PC-3 (cell line): ENCODE measurements around the gene KBTBD7. TPM values are rescaled to one million over a fixed set of nuclear protein-coding genes. Genes with fewer than 3 reads are reported as not detected.

Source experiments
- ATAC-seq: fragments of 200-7000 bp; cut with Tn5 transposase; 2 replicates; pipeline ENCODE4 v1.9.1; 2020; ENCODE audit warnings: mild to moderate bottlenecking, moderate library complexity
- BruUV-seq: library from RNA; stranded (reverse); fragments of 400-500 nt; replicated peaks from 2 replicates; lab custom pipeline; 2021; lab: Mats Ljungman, UMichigan
- CTCF ChIA-PET: fragments of 300-600 bp; sonication (Branson Sonifier 250); formaldehyde crosslinking; loops from one replicate; lab custom pipeline; 2022; ENCODE audit warnings: antibody characterized with exemption; lab: Charles Lee
- POLR2A ChIA-PET: fragments of 300-600 bp; sonication (Branson Sonifier 250); formaldehyde crosslinking; loops from one replicate; lab custom pipeline; 2022; ENCODE audit warnings: antibody characterized with exemption; ENCODE audit not compliant: unreplicated experiment; lab: Charles Lee
- DNase-seq: peaks from one replicate; pipeline ENCODE4 v3.0.0-alpha.2; 2015
- H2AFZ ChIP-seq: fragments of 300-600 bp; sonication (generic); 2 replicates; pipeline ENCODE4 v1.6.0; 2016; ENCODE audit warnings: antibody characterized with exemption, low read length
- H3F3A ChIP-seq: fragments of 300-600 bp; sonication (generic); one replicate; pipeline ENCODE4 v1.6.0; 2017; ENCODE audit warnings: antibody characterized with exemption, low read length, control low read depth, mild to moderate bottlenecking; ENCODE audit not compliant: unreplicated experiment
- H3K27ac ChIP-seq: fragments of 300-600 bp; sonication (generic); 2 replicates; pipeline ENCODE4 v1.5.1; 2016; ENCODE audit warnings: mild to moderate bottlenecking, low read length
- H3K27me3 ChIP-seq: fragments of 300-600 bp; sonication (generic); 2 replicates; pipeline ENCODE4 v1.6.1; 2016; ENCODE audit warnings: low read length, mixed read lengths
- H3K36me3 ChIP-seq: fragments of 300-600 bp; sonication (generic); 2 replicates; pipeline ENCODE4 v1.6.1; 2016; ENCODE audit warnings: low read depth, mixed run types, low read length, mixed read lengths
- H3K4me1 ChIP-seq: fragments of 300-600 bp; sonication (generic); 2 replicates; pipeline ENCODE4 v1.5.1; 2016; ENCODE audit warnings: low read length; ENCODE audit not compliant: insufficient read depth
- H3K4me2 ChIP-seq: fragments of 300-600 bp; sonication (generic); 2 replicates; pipeline ENCODE4 v1.6.0; 2016; ENCODE audit warnings: low read length
- H3K4me3 ChIP-seq: fragments of 300-600 bp; sonication (generic); 2 replicates; pipeline ENCODE4 v1.5.1; 2016; ENCODE audit warnings: mild to moderate bottlenecking, low read length, mixed read lengths
- H3K79me2 ChIP-seq: fragments of 300-600 bp; sonication (generic); 2 replicates; pipeline ENCODE4 v1.6.1; 2017; ENCODE audit warnings: low read length, mixed read lengths
- H3K9ac ChIP-seq: fragments of 300-600 bp; sonication (generic); 2 replicates; pipeline ENCODE4 v1.6.0; 2016; ENCODE audit warnings: mild to moderate bottlenecking, low read length
- H3K9me2 ChIP-seq: fragments of 300-600 bp; sonication (generic); replicated peaks from 2 replicates; pipeline ENCODE4 v1.6.1; 2016; ENCODE audit warnings: mixed run types, low read length, mixed read lengths
- H3K9me3 ChIP-seq: fragments of 300-600 bp; sonication (generic); 2 replicates; pipeline ENCODE4 v1.6.1; 2016; ENCODE audit warnings: low read length, mixed read lengths
- H4K20me1 ChIP-seq: fragments of 300-600 bp; sonication (generic); 2 replicates; pipeline ENCODE4 v1.6.1; 2016; ENCODE audit warnings: low read length, mixed read lengths
- EZH2 ChIP-seq: fragments of 300-600 bp; sonication (generic); IDR thresholded peaks from one replicate; pipeline ENCODE4 v1.6.1; 2017; ENCODE audit warnings: antibody characterized with exemption, mild to moderate bottlenecking, low read length; ENCODE audit not compliant: unreplicated experiment
- EZH2phosphoT487 ChIP-seq: fragments of 300-600 bp; sonication (generic); IDR thresholded peaks from 2 replicates; pipeline ENCODE4 v1.6.1; 2018; ENCODE audit warnings: mild to moderate bottlenecking, antibody characterized with exemption, low read length, borderline replicate concordance
- intact Hi-C: fragments of 100-400 bp; cut with micrococcal nuclease; formaldehyde crosslinking; loops from 2 replicates; pipeline ENCODE4 v1.9.0; 2023
- total RNA-seq: library from RNA; depleted of rRNA; stranded (reverse); fragments of >200 nt; gene quantifications from 2 replicates; pipeline ENCODE4 v1.2.3, GENCODE V29; 2014
- TF ChIP-seq, protein P1 (sequence below): fragments of 300-600 bp; sonication (generic); conservative IDR thresholded peaks from 2 replicates; pipeline ENCODE4 v1.5.1; 2017; ENCODE audit warnings: antibody characterized with exemption, low read depth, mild to moderate bottlenecking, low read length

KBTBD7 gene
- total RNA-seq, 1 experiment from 2014 or later: 1.6 TPM

DNA sequence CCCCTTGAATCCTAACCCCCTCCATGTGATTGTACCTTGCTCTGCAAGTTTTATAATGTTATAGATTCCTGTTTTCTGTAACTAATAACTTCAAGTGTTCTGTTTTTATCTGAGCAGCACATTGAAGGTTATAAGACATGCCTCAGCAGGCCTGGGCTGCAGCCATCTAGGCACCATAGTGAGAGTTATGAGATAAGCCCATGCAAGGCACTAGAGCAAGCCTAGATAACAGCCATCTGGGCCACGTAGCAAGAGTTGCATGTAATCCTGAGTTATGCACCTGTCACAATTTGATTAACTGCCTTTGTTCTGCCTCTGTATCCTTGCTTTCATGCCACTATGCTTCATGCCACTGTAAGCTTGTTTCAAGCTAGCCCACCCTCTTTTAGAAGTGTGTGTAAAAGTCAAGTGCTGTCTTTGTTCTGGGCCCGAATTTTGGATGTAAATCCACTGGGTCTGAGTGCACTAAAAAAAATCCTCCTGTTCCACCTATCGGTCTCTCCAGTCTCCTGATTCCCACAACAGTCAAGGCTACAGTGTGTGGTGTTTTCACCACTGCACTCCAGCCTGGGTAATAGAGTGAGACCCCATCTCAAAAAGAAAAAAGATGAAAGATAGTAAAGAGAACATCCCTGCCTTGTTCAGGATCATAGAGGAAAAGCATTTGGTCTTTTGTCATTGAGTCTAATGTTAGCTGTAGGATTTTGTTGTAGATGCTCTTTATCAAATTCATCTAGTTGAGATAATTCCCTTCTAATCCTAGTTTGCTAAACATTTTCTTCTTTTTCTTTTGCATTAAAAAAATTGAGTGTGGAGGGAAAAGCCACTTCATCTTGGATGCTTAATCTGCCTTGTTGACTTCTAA lies 45.7 kb downstream of the KBTBD7 start:
- Histone ChIP-seq H3K9ac (no peak overlapping the region), H3K9me3 (peaks cover 43% of the 10 kb centered on the region), H3K4me1 (no peaks in the 10 kb centered on the region), H3K9me2 (no peaks in the 10 kb centered on the region), H3K27me3 (no peaks in the 10 kb centered on the region), H3F3A (no peaks in the 10 kb centered on the region), H3K4me2 (no peak overlapping the region), H3K4me3 (no peak overlapping the region), H3K36me3 (peaks cover 13% of the 10 kb centered on the region; the same call in 1 of the 2 replicates), H2AFZ (no peak overlapping the region), H3K27ac (no peak overlapping the region), H4K20me1 (no peaks in the 10 kb centered on the region), H3K79me2 (no peaks in the 10 kb centered on the region)
- BruUV-seq: no TSS peak
- ATAC-seq: no peak
- intact Hi-C loops: no loop called here
- DNase-seq: no peak
- ChIA-PET CTCF (no interaction called here), POLR2A (no interaction called here)
- TF ChIP-seq, protein P1, sequence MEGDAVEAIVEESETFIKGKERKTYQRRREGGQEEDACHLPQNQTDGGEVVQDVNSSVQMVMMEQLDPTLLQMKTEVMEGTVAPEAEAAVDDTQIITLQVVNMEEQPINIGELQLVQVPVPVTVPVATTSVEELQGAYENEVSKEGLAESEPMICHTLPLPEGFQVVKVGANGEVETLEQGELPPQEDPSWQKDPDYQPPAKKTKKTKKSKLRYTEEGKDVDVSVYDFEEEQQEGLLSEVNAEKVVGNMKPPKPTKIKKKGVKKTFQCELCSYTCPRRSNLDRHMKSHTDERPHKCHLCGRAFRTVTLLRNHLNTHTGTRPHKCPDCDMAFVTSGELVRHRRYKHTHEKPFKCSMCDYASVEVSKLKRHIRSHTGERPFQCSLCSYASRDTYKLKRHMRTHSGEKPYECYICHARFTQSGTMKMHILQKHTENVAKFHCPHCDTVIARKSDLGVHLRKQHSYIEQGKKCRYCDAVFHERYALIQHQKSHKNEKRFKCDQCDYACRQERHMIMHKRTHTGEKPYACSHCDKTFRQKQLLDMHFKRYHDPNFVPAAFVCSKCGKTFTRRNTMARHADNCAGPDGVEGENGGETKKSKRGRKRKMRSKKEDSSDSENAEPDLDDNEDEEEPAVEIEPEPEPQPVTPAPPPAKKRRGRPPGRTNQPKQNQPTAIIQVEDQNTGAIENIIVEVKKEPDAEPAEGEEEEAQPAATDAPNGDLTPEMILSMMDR: no peak
- TF ChIP-seq EZH2 (no peak), EZH2phosphoT487 (no peak)

DNA sequence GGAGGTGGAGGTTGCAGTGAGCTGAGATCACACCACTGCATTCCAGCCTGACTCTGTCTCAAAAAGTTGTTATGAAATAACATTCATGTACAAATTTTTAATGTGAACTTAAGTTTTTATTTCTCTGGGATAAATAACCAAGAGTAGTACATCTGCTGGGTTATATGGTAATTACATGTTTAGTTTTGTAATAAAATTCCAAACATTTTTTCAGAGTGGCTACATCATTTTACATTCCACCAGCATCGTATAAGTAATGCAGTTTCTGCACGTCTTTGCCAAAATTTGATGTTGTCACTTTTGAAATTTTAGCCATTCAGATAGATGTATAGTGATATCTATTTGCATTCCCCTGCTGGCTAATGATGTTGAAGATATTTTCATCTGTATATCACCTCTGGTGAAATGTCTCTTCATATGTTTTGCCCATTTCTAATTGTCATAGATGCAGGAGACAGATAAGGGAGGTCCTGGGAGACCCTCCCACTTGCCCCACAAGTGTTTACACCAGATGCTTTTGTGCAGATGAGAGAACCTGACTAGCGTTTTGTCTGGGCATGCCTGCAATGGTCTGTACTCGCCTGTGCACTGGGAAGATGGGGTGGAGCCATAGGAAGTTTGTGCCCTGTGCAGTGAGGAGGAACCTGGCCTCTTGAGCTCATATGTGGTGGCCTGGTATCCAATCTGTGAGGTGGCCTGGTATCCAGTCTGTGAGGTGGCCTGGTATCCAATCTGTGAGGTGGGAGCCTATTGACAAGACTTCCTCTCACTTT lies 49.0 kb downstream of the KBTBD7 start:
- H3K9me2 ChIP-seq: no peaks in the 10 kb centered on the region
- BruUV-seq: no TSS peak
- ChIA-PET POLR2A (no interaction called here), CTCF (no interaction called here)
- H3K4me2 ChIP-seq: no peak overlapping the region
- peaks cover 26% of the 10 kb centered on the region for H3K9me3 ChIP-seq
- TF ChIP-seq EZH2phosphoT487: no peak
- TF ChIP-seq EZH2: no peak
- TF ChIP-seq, protein P1: no peak
- ATAC-seq (no peak), DNase-seq (no peak)
- no peaks in the 10 kb centered on the region for H4K20me1 ChIP-seq
- no peak overlapping the region for H3K9ac ChIP-seq
- no peak overlapping the region for H3K4me3 ChIP-seq
- no peaks in the 10 kb centered on the region for H3K27me3 ChIP-seq
- H3K79me2 ChIP-seq: no peaks in the 10 kb centered on the region
- H3K27ac ChIP-seq: no peak overlapping the region
- H3K36me3 ChIP-seq: peaks cover 13% of the 10 kb centered on the region; the same call in 1 of the 2 replicates
- H2AFZ ChIP-seq: no peak overlapping the region
- intact Hi-C loops: no loop called here
- no peaks in the 10 kb centered on the region for H3K4me1 ChIP-seq
- no peaks in the 10 kb centered on the region for H3F3A ChIP-seq

DNA sequence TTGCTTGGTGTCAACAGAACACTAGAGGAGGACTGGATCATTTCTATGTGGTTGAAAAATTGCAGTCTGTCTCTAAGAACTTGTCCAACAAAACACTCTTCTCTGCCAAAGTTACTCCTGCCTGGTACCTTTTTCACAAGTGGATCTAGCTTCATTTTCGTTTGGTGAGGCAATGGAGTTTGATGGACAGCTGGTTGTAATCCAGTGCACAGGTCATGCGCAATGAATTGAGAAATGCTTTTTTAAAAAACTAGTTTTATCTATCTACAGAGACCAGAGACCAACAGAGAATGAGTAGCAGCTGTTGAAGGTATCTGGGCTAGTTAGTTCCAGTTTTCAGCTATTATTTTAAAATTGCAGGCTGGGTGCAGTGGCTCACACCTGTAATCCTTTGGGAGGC lies 49.8 kb downstream of the KBTBD7 start:
- H3K4me2 ChIP-seq: no peak overlapping the region
- TF ChIP-seq EZH2 (no peak), EZH2phosphoT487 (no peak)
- TF ChIP-seq, protein P1: no peak
- no peak overlapping the region for H3K9ac ChIP-seq
- no peaks in the 10 kb centered on the region for H3K27me3 ChIP-seq
- no peaks in the 10 kb centered on the region for H4K20me1 ChIP-seq
- peaks cover 4% of the 10 kb centered on the region for H3K4me1 ChIP-seq
- H3K79me2 ChIP-seq: no peaks in the 10 kb centered on the region
- ChIA-PET CTCF (no interaction called here), POLR2A (no interaction called here)
- no TSS peak for BruUV-seq
- peaks cover 20% of the 10 kb centered on the region for H3K9me3 ChIP-seq
- no peak for ATAC-seq
- DNase-seq: no peak
- no peak overlapping the region for H3K27ac ChIP-seq
- intact Hi-C loops: no loop called here
- H2AFZ ChIP-seq: no peak overlapping the region
- H3K4me3 ChIP-seq: no peak overlapping the region
- no peaks in the 10 kb centered on the region for H3K9me2 ChIP-seq
- peaks cover 8% of the 10 kb centered on the region; the same call in 1 of the 2 replicates for H3K36me3 ChIP-seq
- H3F3A ChIP-seq: no peaks in the 10 kb centered on the region
